Astrocyte (in vitro differentiated cells and primary cell): ENCODE data around the gene CDKN1C.

Source experiments
- EZH2 ChIP-seq: IDR thresholded peaks from 2 replicates; pipeline ENCODE4 v1.6.1; 2012; ENCODE audit warnings: mild to moderate bottlenecking, low read length, inconsistent platforms; ENCODE audit not compliant: insufficient read depth
- TF ChIP-seq, protein P1 (sequence below): IDR thresholded peaks from 2 replicates; pipeline ENCODE4 v1.5.1; 2011; ENCODE audit warnings: low read depth, mild to moderate bottlenecking, inconsistent platforms, low read length, moderate library complexity; ENCODE audit not compliant: insufficient read depth

DNA sequence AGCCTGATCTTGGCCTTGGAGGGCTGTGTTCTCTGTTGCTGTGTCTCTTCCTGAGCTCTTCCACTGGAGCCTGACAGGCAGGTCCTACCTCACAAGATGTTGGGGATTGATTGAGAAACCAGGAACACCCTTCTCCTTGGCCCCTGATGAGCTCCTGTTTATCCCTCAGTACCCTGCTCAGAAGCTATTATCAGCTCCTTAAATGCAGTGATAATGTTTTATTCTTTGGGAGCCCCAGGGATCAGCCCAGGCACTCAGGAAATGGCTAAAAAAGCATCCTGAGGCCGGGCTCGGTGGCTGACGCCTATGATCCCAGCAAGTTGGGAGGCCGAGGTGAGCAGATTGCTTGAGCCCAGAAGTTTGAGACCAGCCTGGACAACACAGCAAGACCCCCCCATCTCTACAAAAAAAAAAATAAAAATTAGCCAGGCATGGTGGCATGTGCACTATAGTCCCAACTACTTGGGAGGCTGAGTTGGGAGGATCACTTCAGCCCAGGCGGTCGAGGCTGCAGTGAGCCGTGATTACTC lies 48.5 kb upstream of the CDKN1C start:
- TF ChIP-seq, protein P1, sequence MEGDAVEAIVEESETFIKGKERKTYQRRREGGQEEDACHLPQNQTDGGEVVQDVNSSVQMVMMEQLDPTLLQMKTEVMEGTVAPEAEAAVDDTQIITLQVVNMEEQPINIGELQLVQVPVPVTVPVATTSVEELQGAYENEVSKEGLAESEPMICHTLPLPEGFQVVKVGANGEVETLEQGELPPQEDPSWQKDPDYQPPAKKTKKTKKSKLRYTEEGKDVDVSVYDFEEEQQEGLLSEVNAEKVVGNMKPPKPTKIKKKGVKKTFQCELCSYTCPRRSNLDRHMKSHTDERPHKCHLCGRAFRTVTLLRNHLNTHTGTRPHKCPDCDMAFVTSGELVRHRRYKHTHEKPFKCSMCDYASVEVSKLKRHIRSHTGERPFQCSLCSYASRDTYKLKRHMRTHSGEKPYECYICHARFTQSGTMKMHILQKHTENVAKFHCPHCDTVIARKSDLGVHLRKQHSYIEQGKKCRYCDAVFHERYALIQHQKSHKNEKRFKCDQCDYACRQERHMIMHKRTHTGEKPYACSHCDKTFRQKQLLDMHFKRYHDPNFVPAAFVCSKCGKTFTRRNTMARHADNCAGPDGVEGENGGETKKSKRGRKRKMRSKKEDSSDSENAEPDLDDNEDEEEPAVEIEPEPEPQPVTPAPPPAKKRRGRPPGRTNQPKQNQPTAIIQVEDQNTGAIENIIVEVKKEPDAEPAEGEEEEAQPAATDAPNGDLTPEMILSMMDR, result no peak
- TF ChIP-seq EZH2, result no peak
